GM19025 (cell line): ENCODE results near the gene GRIP2.

Source experiments
- ATAC-seq: cut with Tn5 transposase; IDR thresholded peaks from one replicate; pipeline ENCODE4 v1.9.1; 2021; ENCODE audit warnings: mild to moderate bottlenecking, low read depth, moderate library complexity; ENCODE audit not compliant: unreplicated experiment

The GRIP2 gene

GRCh38 chr3:14440531-14441239 lies 99.5 kb downstream of the GRIP2 start:
- no peak for ATAC-seq

- ATAC-seq, result no peak
Observed at GRCh38 chr3:14440168-14440518, 100.0 kb downstream of the GRIP2 start.

GRCh38 chr3:14439501-14440167 lies 100.5 kb downstream of the GRIP2 start:
- no peak for ATAC-seq
